Fibroblast of the aortic adventitia (primary cell): ENCODE data around the gene KCNG3. TPM values are rescaled to one million over a fixed set of nuclear protein-coding genes. Genes with fewer than 3 reads are reported as not detected.

Source experiments
- DNase-seq: peaks from one replicate; pipeline ENCODE4 v3.0.0-alpha.2; 2010; ENCODE audit warnings: low read depth
- H3K4me3 ChIP-seq: 2 replicates; pipeline ENCODE4 v1.5.1; 2011; ENCODE audit warnings: low read depth, mild to moderate bottlenecking, control low read depth, low read length, moderate library complexity
- CTCF ChIP-seq: IDR thresholded peaks from 2 replicates; pipeline ENCODE4 v1.5.1; 2011; ENCODE audit warnings: mild to moderate bottlenecking, low read length, control low read depth, inconsistent platforms; ENCODE audit not compliant: insufficient read depth
- total RNA-seq: library from RNA; depleted of rRNA; stranded (reverse); fragments of >200 nt; gene quantifications from 2 replicates; pipeline ENCODE4 v1.2.3, GENCODE V29; 2012; ENCODE audit warnings: low replicate concordance

Gene KCNG3
- total RNA-seq, 1 donor, result under 0.01 TPM

GRCh38 chr2:42463570-42463969 is 30.2 kb downstream of the KCNG3 start:
- DNase-seq, result no peak
- TF ChIP-seq CTCF, result no peak
- no peak overlapping the region for H3K4me3 ChIP-seq

DNA sequence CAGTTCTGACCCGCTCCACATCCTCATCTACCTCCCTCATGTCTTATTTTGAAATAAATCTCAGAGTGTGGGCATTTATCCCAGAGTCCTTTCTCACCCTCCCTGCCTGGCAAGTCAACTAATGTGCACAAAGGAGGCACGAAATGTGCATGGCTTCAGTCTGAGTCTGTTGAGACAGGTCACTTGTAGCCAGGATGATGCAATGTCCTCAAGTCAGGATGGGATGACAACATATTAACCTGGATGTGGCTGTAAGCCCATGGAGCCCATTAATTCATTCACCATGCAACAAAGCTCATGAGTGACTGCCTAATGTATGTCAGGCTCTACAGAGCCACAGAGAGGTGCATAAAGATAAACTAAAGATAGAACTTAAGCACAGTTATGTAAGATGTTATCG is 34.5 kb downstream of the KCNG3 start:
- no peak for TF ChIP-seq CTCF
- no peak overlapping the region for H3K4me3 ChIP-seq
- DNase-seq, result no peak

DNA sequence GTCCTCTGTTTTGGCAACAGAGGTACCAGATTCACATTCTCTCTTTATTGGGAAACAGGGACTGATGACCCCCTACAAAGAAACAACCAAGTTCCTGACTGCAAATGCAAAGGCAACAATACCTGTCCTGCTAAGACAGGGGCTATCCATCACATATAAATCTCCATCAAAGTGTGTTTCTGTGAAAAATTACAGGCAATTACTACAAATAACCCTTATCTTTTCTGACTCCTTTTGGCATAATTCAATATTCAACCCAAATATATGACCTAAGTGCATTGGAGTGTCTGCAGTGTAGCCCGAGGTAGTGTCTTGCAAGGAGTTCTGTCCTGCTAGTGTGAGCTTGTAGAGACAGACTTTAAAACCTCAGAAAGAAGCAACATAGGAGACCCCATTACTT is 35.4 kb downstream of the KCNG3 start:
- H3K4me3 ChIP-seq, result no peak overlapping the region
- no peak for TF ChIP-seq CTCF
- DNase-seq, result no peak

- H3K4me3 ChIP-seq, result no peak overlapping the region
- TF ChIP-seq CTCF, result no peak
- no peak for DNase-seq
Observed at GRCh38 chr2:42457011-42457410, 36.8 kb downstream of the KCNG3 start.

DNA sequence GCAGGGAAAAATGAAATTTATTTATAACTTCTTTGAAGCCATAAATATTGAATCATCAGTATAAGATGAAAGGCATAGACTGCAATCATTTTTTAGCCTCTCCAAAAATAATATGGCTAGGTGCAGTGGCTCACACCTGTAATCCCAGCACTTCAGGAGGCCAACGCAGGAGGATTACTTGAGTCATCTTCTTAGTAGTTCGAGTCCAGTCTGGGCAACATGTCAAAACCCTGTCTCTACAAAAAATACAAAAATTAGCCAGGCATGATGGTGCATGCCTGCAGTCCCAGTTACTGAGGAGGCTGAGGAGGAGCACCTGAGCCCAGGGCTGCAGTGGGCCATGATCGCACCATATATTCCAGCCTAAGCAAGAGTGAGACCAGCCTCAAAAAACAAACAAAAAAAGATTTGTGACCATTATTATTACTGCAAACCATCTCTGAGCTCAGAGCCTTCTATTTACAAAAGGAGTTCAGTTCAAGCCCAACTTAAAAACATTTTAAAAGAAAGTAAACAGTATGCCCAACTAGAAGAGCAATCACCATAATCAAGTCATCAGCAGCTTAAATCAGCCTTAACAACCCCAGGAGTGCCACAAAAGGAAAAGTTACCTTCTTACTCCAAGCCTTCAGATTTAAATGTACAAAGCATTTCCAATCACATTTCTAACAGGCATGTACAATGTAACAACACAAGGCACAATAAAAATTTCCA is 37.5 kb downstream of the KCNG3 start:
- no peak for TF ChIP-seq CTCF
- DNase-seq, result no peak
- H3K4me3 ChIP-seq, result no peak overlapping the region

GRCh38 chr2:42452545-42452944 is 41.2 kb downstream of the KCNG3 start:
- no peak overlapping the region for H3K4me3 ChIP-seq

More at GRCh38 chr2:42452545-42452944, 41.2 kb downstream of the KCNG3 start:
- no peak for TF ChIP-seq CTCF
- no peak for DNase-seq
